SHP77 (cell line): ENCODE results near the gene HYDIN.
A peak's percentile ranks its signal among the peaks of the same experiment; 100 is the strongest.
"Not testable (repeated sequence)": the region's sequence is repeated elsewhere in the genome, so short reads cannot be mapped to it uniquely, and the experiment has no call there.

Source experiments
- DNase-seq, 2 experiments: peaks; one replicate each; lab custom pipeline; 2025; lab: John Stamatoyannopoulos, UW

The HYDIN gene

DNA sequence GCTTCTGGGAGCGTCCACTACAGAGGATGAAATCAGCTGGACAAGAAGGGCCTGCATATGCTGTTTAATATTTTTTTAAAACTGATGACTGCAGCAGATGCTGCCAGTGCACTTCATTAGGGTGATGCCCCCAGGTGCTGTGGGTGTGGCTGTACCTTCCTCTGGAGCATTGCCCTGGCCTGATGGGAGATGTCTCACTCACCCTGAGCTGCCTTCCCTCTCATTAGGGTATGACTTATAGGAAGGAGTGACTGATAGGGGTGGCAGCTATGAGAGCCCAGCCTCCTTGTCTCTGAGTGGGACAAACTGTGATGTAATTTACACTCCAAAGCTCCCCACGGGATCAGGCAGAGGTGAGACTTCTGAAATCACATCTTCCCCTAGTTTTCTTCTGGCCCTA, 234.7 kb downstream of the HYDIN start:
- not testable (repeated sequence) for DNase-seq

DNA sequence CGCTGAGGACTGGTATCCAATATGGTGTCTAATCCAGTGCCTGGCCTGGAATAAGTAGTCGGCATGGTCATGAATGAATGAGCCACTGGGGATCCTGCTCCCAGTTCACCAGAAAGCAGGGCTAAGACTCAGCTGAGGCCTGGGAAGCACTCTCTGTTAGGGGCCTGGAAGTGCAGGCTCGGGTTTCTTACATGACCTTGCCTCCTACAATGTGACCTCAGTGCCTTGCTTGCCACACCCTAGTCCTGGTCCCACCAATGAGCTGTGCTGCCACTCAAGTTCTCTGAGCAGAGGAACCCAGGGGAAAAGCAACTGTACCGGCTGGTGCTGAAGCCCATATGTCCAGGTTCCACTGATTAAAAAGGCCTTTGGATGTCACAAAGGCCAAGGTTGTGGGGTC, 238.0 kb downstream of the HYDIN start:
- DNase-seq, result not testable (repeated sequence)

- not testable (repeated sequence) for DNase-seq
These were observed 243.4 kb downstream of the HYDIN start for GRCh38 chr16:70987019-70987715.

GRCh38 chr16:70984675-70985074, 245.8 kb downstream of the HYDIN start:
- DNase-seq, result peak; percentile 70 to 83

DNA sequence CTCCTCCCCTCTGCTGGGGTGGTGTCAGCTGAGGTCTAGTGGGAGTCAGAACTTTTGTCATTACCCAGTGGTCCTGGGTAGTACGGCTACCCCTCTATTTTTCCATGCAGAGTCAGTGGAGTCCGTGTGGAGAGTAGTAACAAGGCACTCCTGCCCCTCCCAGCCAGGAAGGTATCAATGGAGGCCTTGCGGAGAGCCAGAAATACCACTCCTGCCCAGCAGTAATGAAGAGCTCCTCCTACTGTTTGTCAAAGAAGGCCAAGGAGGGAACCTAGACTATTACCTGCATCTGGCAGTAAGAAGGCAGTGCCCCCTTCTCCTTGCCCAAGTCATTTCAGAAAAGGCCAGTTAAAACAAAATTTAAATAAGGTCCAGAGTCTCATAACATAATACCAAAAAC, 262.2 kb downstream of the HYDIN start:
- not testable (repeated sequence) for DNase-seq

GRCh38 chr16:70960169-70960568, 270.4 kb downstream of the HYDIN start:
- DNase-seq, result peak in 1 of 2 experiments; percentile 18

- not testable (repeated sequence) for DNase-seq
These were observed 275.6 kb downstream of the HYDIN start for GRCh38 chr16:70954922-70955321.

- DNase-seq, result not testable (repeated sequence)
These were observed 276.7 kb downstream of the HYDIN start for GRCh38 chr16:70953824-70954223.

DNA sequence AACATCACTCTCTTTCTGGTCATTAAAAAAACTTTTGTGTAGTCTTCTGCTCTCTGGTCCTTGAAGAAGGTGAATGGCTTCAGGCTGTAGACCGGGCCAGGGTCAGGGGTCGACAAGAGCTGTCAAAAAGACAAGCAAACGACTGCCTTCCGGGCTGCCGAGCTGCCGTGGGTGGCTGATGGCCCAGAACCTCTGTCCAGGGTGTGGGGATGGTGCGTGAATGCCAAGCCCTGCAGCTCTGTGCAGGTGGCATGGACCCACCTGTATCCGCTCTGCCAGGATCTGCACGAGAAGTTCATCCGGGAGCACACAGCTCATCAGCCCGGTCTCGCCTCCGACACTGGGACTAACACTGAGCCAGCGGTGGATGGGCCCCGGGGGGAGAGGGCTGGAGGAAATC, 287.0 kb downstream of the HYDIN start:
- DNase-seq, result not testable (repeated sequence)

DNA sequence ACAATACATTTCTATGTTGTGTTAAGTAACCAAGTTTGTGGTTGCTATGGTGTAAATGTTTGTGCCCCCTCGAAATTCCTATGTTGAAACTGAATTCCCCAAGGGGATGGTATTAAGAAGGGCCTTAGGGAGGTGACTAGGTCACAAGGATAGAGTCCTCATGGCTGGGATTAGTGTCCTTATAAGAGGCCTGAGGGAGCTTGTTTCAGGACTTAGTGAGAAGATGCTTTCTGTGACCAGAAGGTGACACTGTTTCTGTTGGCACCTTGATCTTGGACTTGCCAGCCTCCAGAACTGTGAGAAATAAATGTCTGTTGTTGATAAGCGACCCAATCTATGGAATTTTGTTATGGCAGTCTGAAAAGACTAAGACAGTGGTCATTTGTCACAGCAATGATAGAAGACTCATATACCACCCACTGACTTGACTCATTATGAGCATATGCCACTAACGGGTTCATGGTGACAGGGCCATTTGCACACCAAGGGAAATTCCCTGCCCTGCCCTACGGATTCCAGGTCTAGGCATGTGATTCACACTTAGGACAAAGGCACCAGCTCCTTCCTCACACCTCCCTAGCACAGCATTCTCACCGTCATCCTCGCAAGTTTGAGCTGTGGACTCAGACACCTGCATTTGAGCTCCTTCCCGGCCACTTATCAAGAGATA, 290.7 kb downstream of the HYDIN start:
- DNase-seq, result not testable (repeated sequence)

GRCh38 chr16:70936781-70937525, 293.6 kb downstream of the HYDIN start:
- not testable (repeated sequence) for DNase-seq

DNA sequence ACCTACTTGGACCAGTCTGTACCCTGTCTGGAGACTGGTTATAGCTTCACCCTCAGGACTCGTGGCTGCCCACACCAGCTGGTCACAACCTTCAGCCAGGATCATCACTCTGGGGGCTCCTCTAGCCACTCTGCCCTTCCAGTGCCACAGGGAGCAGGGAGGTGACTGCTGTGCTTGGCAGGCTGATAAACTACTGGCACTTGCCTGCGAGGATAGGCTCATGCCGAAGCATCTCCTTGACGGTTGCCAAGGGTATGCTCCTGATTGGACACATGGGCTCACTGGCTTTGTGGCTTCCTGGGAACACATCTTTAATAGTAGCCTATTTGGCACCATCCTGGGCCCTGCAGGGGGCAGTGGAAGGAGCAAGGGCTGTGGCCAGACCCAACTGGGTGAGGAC, 295.2 kb downstream of the HYDIN start:
- DNase-seq, result not testable (repeated sequence)

DNA sequence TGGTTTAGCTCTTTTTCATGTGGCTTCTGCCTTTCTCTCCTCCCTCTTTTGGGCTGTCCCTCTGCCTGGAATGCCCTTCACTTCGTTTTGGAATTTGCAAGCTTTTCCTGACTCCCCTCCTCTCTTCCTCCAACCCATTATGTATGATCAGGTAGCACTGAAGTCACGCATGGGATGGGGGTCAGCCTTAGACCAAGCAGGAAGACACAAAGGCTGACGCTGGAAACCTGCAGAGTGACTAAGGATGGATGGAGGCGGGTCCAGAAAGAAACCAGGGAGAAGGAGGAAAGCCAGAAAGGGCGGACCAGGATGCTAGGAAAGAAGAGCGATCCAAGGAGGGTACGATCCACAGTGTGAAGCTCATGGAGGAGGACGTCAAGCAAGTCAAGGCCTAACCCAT, 296.8 kb downstream of the HYDIN start:
- not testable (repeated sequence) for DNase-seq

GRCh38 chr16:70930757-70931156, 299.8 kb downstream of the HYDIN start:
- DNase-seq, result not testable (repeated sequence)

- DNase-seq, result peak in 1 of 2 experiments; percentile 1
These were observed 308.4 kb downstream of the HYDIN start for GRCh38 chr16:70922164-70922563.

DNA sequence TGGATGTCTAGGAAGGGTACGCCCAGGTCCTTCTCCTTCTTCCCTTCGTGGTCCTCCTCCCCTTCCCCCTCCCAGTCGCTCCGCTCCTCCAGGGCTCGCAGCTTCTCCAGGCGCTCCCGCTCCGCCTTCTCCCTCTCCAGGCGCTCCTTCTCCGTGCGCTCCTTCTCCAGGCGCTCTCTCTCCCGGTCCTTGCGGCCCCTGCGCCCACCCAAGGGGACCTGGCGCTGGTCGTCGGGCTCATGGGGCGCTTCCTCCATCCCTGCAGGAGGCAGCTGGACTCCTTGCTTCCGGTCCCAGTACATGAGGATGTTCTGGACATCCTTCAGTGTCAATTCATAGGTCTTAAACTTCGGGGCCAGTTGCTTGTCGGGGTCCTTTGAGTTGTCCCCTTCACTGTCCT, 309.9 kb downstream of the HYDIN start:
- DNase-seq, result not testable (repeated sequence)

DNA sequence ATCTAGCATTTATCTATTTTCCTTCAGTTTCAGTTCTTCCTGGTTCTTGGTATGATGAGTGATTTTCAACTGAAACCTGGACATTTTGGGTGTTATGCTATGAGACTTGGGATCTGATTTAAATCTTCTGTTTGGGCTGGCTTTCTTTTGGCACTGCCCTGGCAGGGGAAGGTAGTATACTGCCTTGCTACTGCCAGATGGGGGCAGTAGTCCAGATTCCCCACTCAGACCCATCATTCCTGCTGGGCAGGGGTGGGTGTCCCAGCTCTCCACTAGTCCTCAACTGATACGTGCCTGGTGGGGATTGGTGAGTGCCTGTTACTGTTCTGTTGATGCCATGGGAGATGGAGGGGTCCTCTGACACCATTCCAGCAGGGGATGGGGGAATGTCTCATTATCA, 342.3 kb downstream of the HYDIN start:
- not testable (repeated sequence) for DNase-seq

GRCh38 chr16:70884652-70885051, 345.9 kb downstream of the HYDIN start:
- not testable (repeated sequence) for DNase-seq

DNA sequence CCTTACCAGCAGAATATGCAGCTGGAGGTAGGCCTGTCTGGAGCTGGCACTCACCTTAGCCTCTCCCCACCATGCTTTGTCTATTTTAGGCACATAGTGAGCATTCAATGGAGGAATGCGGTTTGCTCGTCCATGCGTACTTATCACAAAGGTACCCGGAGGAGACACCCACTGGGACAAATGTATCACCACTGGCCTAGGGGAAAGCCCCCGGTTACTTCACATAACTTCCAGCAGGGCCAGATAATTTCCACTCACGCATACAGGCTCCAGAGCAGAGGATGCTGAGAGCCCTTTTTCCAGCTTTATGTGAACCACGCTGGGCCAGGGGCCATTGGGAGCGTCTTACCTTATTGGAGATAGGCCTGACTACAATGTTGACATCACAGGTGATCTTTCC, 348.2 kb downstream of the HYDIN start:
- DNase-seq, result not testable (repeated sequence)

DNA sequence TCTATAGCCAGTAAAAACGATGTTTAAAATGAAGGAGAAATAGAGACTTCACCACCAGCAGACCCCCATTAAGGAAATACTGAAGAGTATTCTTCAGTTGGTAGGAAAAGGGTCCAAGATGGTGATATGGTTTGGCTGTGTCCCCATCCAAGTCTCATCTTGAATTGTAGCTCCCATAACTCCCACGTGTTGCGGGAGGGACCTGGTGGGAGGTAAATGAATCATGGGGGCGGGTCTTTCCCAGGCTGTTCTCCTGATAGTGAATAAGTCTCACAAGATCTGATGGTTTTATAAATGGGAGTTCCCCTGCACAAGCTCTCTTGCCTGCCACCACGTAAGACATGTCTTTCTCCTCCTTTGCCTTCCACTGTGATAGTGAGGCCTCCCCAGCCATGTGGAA, 352.6 kb downstream of the HYDIN start:
- not testable (repeated sequence) for DNase-seq

DNA sequence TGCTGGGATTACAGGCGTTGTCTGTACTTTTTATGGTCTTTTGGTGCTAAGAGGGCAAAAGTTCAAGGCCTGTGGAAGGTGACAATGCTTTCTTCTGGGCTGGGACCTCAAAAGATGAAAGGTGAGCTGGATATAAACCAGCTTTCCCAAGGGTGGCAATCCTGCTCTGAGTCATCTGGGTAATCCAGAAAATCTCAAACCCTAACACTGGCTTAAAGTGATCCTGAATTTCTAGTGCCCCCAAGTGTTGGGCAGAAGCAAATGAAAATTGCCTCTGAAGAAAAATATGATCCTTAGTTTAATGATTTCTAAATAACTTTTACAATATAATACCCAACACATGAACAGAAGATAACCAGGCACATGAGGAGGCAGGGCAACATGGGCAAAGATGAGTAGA, 354.1 kb downstream of the HYDIN start:
- not testable (repeated sequence) for DNase-seq

DNA sequence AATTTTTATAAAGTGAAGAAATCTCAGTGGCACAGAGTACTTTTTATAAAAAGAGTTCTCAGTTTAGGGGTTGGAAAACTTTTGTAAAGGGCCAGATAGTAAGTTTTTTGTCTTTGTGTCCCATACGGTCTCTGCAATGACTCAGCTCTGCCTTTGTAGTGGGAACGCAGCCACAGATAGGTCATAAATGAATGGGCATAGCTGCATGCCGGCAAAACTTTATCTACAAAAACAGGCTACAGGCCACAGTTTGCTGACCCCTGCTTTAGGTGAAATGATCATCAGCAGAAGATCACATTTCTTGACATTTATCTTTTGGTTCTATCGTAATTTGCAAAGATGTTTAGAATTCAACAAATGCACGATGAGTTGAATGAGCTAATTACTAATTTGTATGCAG, 365.8 kb downstream of the HYDIN start:
- not testable (repeated sequence) for DNase-seq

- not testable (repeated sequence) for DNase-seq
These were observed 368.5 kb downstream of the HYDIN start for GRCh38 chr16:70861996-70862395.
